OCI-LY7 (cell line): ENCODE measurements around the gene C10orf53. TPM values are rescaled to one million over a fixed set of nuclear protein-coding genes. Genes with fewer than 3 reads are reported as not detected.

Experiments used
- BruUV-seq: library from RNA; stranded (reverse); fragments of 400-500 nt; replicated peaks from 2 replicates; lab custom pipeline; 2021; lab: Mats Ljungman, UMichigan
- CTCF ChIA-PET: fragments of 300-600 bp; sonication (Branson Sonifier 250); formaldehyde crosslinking; loops from one replicate; lab custom pipeline; 2022; ENCODE audit warnings: antibody characterized with exemption; ENCODE audit not compliant: unreplicated experiment; lab: Charles Lee
- POLR2A ChIA-PET: fragments of 300-600 bp; sonication (Branson Sonifier 250); formaldehyde crosslinking; loops from one replicate; lab custom pipeline; 2022; ENCODE audit warnings: antibody characterized with exemption; lab: Charles Lee
- DNase-seq: peaks from one replicate; pipeline ENCODE4 v3.0.0-alpha.2; 2015; ENCODE audit warnings: low spot score
- H2AFZ ChIP-seq: fragments of 200-600 bp; sonication (generic), shearing (Covaris generic); 2 replicates; pipeline ENCODE4 v1.6.1; 2014; ENCODE audit warnings: mild to moderate bottlenecking, antibody characterized with exemption, low read length, moderate library complexity
- H3K27ac ChIP-seq: fragments of 200-600 bp; sonication (generic); 2 replicates; pipeline ENCODE4 v1.5.1; 2014; ENCODE audit warnings: mixed run types, low read depth, mild to moderate bottlenecking, moderate library complexity, low read length, inconsistent platforms; ENCODE audit not compliant: poor library complexity, severe bottlenecking
- H3K36me3 ChIP-seq: fragments of 200-600 bp; sonication (generic); 2 replicates; pipeline ENCODE4 v1.6.1; 2014; ENCODE audit warnings: mild to moderate bottlenecking, antibody characterized with exemption, low read length, moderate library complexity, mixed read lengths; ENCODE audit not compliant: insufficient read depth
- H3K4me1 ChIP-seq: fragments of 200-600 bp; sonication (generic); 2 replicates; pipeline ENCODE4 v1.5.1; 2014; ENCODE audit warnings: mild to moderate bottlenecking, low read length; ENCODE audit not compliant: insufficient read depth, poor library complexity, severe bottlenecking
- H3K4me2 ChIP-seq: fragments of 200-600 bp; sonication (generic); 2 replicates; pipeline ENCODE4 v1.6.1; 2014; ENCODE audit warnings: mild to moderate bottlenecking, low read length
- H3K4me3 ChIP-seq: fragments of 200-600 bp; sonication (generic); 2 replicates; pipeline ENCODE4 v1.5.1; 2014; ENCODE audit warnings: mild to moderate bottlenecking, low read depth, low read length; ENCODE audit not compliant: poor library complexity, severe bottlenecking
- H3K79me2 ChIP-seq: fragments of 200-600 bp; sonication (generic); 2 replicates; pipeline ENCODE4 v1.6.1; 2016; ENCODE audit warnings: low read depth, mild to moderate bottlenecking, low read length, moderate library complexity, mixed read lengths; ENCODE audit not compliant: insufficient read depth
- H3K9me2 ChIP-seq: fragments of 200-600 bp; sonication (generic); 2 replicates; pipeline ENCODE4 v1.6.1; 2016; ENCODE audit warnings: mild to moderate bottlenecking, low read length, mixed read lengths; ENCODE audit not compliant: insufficient read depth
- H3K9me3 ChIP-seq: fragments of 200-600 bp; sonication (generic); 2 replicates; pipeline ENCODE4 v1.6.1; 2014; ENCODE audit warnings: mild to moderate bottlenecking, mixed run types, low read length, mixed read lengths
- H4K20me1 ChIP-seq: fragments of 200-600 bp; sonication (generic); 2 replicates; pipeline ENCODE4 v1.6.1; 2014; ENCODE audit warnings: mild to moderate bottlenecking, antibody characterized with exemption, low read length, moderate library complexity, mixed read lengths; ENCODE audit not compliant: insufficient read depth
- CTCF ChIP-seq: fragments of 200-600 bp; sonication (generic); conservative IDR thresholded peaks from 2 replicates; pipeline ENCODE4 v1.5.1; 2014; ENCODE audit warnings: mild to moderate bottlenecking, antibody characterized with exemption, low read length, moderate library complexity, mixed read lengths
- EZH2phosphoT487 ChIP-seq: fragments of 200-600 bp; sonication (generic); IDR thresholded peaks from 2 replicates; pipeline ENCODE4 v1.6.1; 2018; ENCODE audit warnings: low read depth, borderline replicate concordance, mild to moderate bottlenecking, mixed run types, antibody characterized with exemption, low read length, moderate library complexity, mixed read lengths
- intact Hi-C: fragments of 100-400 bp; cut with micrococcal nuclease; formaldehyde crosslinking; loops from one replicate; pipeline ENCODE4 v1.10.0; 2022; ENCODE audit not compliant: unreplicated experiment
- total RNA-seq, 2 experiments: library from RNA; depleted of rRNA in 1 of 2; stranded (reverse); fragments of >200 nt in 1 of 2; shearing (Covaris generic) in 1 of 2; gene quantifications; 2 replicates each; pipeline ENCODE4 v1.2.3, GENCODE V29; 2014 to 2022

C10orf53 gene
- total RNA-seq, 2 experiments from 2014 or later = not detected

GRCh38 chr10:49649936-49650723 is 29.3 kb upstream of the C10orf53 start:
- ChIA-PET POLR2A (interaction anchor here (1.3 kb wide), 1 partner anchor 15 kb away, joined by 3 read pairs; no protein-coding TSS in a partner anchor), CTCF (no interaction called here)
- H3K4me1 ChIP-seq = no peaks in the 10 kb centered on the region
- H3K79me2 ChIP-seq = no peaks in the 10 kb centered on the region
- H3K9me3 ChIP-seq = no peaks in the 10 kb centered on the region
- H3K9me2 ChIP-seq = no peaks in the 10 kb centered on the region
- no peak for DNase-seq
- intact Hi-C loops = no loop called here
- H3K4me2 ChIP-seq = no peak overlapping the region; the same call in 1 of the 2 replicates
- H3K36me3 ChIP-seq = no peaks in the 10 kb centered on the region
- BruUV-seq = no TSS peak
- H3K27ac ChIP-seq = no peak overlapping the region
- H3K4me3 ChIP-seq = no peak overlapping the region
- no peak for TF ChIP-seq CTCF
- no peak for TF ChIP-seq EZH2phosphoT487
- H4K20me1 ChIP-seq = no peaks in the 10 kb centered on the region
- no peak overlapping the region for H2AFZ ChIP-seq

GRCh38 chr10:49650724-49651034 is 28.8 kb upstream of the C10orf53 start:
- Histone ChIP-seq H3K36me3 (no peaks in the 10 kb centered on the region), H3K4me1 (no peaks in the 10 kb centered on the region), H4K20me1 (no peaks in the 10 kb centered on the region), H2AFZ (no peak overlapping the region), H3K9me2 (no peaks in the 10 kb centered on the region), H3K79me2 (no peaks in the 10 kb centered on the region), H3K27ac (no peak overlapping the region), H3K9me3 (no peaks in the 10 kb centered on the region), H3K4me2 (no peak overlapping the region), H3K4me3 (no peak overlapping the region)
- no peak for DNase-seq
- POLR2A ChIA-PET = no interaction called here
- no peak for TF ChIP-seq EZH2phosphoT487
- no peak for TF ChIP-seq CTCF
- CTCF ChIA-PET = no interaction called here
- intact Hi-C loops = no loop called here
- BruUV-seq = no TSS peak
